ENCODE results near the gene KLHL40. TPM values are rescaled to one million over a fixed set of nuclear protein-coding genes. Genes with fewer than 3 reads are reported as not detected.

Gene KLHL40
- total and polyA plus RNA-seq, 2 donors (not counting 3 experiments of a cell fraction or from before 2014, with no cell fraction given), result not detected

- Histone ChIP-seq H3K4me2 (ENCODE audit: insufficient read depth, low read length) (no peak overlapping the region), H3K4me1 (ENCODE audit: control insufficient read depth, extremely low read depth, insufficient read depth, low read length) (no peaks in the 10 kb centered on the region), H3K9ac (replicated peaks; ENCODE audit: extremely low read depth, insufficient read depth, low read length) (no peak overlapping the region), H4K20me1 (replicated peaks; ENCODE audit: control insufficient read depth, extremely low read depth, insufficient read depth, low read length) (no peaks in the 10 kb centered on the region), H3K27me3 (ENCODE audit: control insufficient read depth in 2 of 2, insufficient read depth in 2 of 2, low read length in 2 of 2) (peaks cover 0 to 3% of the 10 kb centered on the region in 2 experiments), H3K9me1 (replicated peaks; ENCODE audit: control insufficient read depth, extremely low read depth, insufficient read depth, low read length) (no peaks in the 10 kb centered on the region), H3K4me3 (replicated peaks in 1 of 3; ENCODE audit: insufficient read depth in 1 of 3, low read depth in 1 of 3, low read length in 3 of 3) (no peak overlapping the region), H3K27ac (ENCODE audit: insufficient read depth, low read depth, low read length) (no peak overlapping the region), H3K9me3 (replicated peaks; ENCODE audit: control insufficient read depth, insufficient read depth, low read length) (no peaks in the 10 kb centered on the region), H3K36me3 (ENCODE audit: control insufficient read depth in 2 of 2, extremely low read depth in 1 of 2, insufficient read depth in 2 of 2, low read length in 2 of 2) (no peaks in the 10 kb centered on the region), H3K79me2 (ENCODE audit: control insufficient read depth, insufficient read depth, low read length) (no peaks in the 10 kb centered on the region), H2AFZ (ENCODE audit: low read depth, low read length) (no peak overlapping the region)
- intact Hi-C loops (cut with micrococcal nuclease) (no loop called here), dilution Hi-C loops (cut with MboI; ENCODE audit: extremely low pct_ligation_motif_present, low sequenced_read_pairs) (no loop called here)
- TF ChIP-seq FOS (IDR thresholded peaks at IDR 0.05; ENCODE audit: borderline replicate concordance, insufficient read depth, low read length) (no peak), GATA2 (IDR thresholded peaks at IDR 0.05; ENCODE audit: insufficient read depth, insufficient read length, low read depth, low read length) (no peak), POLR2AphosphoS5 (IDR thresholded peaks at IDR 0.05; ENCODE audit: insufficient read depth, low read depth, low read length) (no peak), MYC (IDR thresholded peaks at IDR 0.05; ENCODE audit: low read depth, low read length) (no peak), EZH2 (IDR thresholded peaks at IDR 0.05; ENCODE audit: borderline replicate concordance, low read depth, low read length, severe bottlenecking) (no peak), POLR2A (IDR thresholded peaks at IDR 0.05; ENCODE audit: low read depth, low read length) (no peak), JUN (IDR thresholded peaks at IDR 0.05; ENCODE audit: borderline replicate concordance, insufficient read depth, insufficient read length, low read depth) (no peak)
- TF ChIP-seq, protein P1, sequence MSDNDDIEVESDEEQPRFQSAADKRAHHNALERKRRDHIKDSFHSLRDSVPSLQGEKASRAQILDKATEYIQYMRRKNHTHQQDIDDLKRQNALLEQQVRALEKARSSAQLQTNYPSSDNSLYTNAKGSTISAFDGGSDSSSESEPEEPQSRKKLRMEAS (IDR thresholded peaks at IDR 0.05; ENCODE audit: insufficient read depth, insufficient read length), result no peak
- no peak for FAIRE-seq
- BruUV-seq (replicated peaks), result no TSS peak
- CTCF ChIA-PET, result no interaction called here
- no peak for DNase-seq (ENCODE audit: low read depth, low spot score)
- POLR2A ChIA-PET, result no interaction called here
Measured at GRCh38 chr3:42672515-42672914, 12.8 kb upstream of the KLHL40 start.

- Histone ChIP-seq H3K27me3 (ENCODE audit: control insufficient read depth in 2 of 2, insufficient read depth in 2 of 2, low read length in 2 of 2) (peaks cover 0 to 3% of the 10 kb centered on the region in 2 experiments), H3K9ac (replicated peaks; ENCODE audit: extremely low read depth, insufficient read depth, low read length) (no peak overlapping the region), H3K27ac (ENCODE audit: insufficient read depth, low read depth, low read length) (no peak overlapping the region), H3K4me3 (replicated peaks in 1 of 3; ENCODE audit: insufficient read depth in 1 of 3, low read depth in 1 of 3, low read length in 3 of 3) (no peak overlapping the region), H3K4me1 (ENCODE audit: control insufficient read depth, extremely low read depth, insufficient read depth, low read length) (no peaks in the 10 kb centered on the region), H2AFZ (ENCODE audit: low read depth, low read length) (no peak overlapping the region), H3K9me3 (replicated peaks; ENCODE audit: control insufficient read depth, insufficient read depth, low read length) (no peaks in the 10 kb centered on the region), H3K4me2 (ENCODE audit: insufficient read depth, low read length) (no peak overlapping the region), H4K20me1 (replicated peaks; ENCODE audit: control insufficient read depth, extremely low read depth, insufficient read depth, low read length) (no peaks in the 10 kb centered on the region), H3K79me2 (ENCODE audit: control insufficient read depth, insufficient read depth, low read length) (no peaks in the 10 kb centered on the region), H3K36me3 (ENCODE audit: control insufficient read depth in 2 of 2, extremely low read depth in 1 of 2, insufficient read depth in 2 of 2, low read length in 2 of 2) (no peaks in the 10 kb centered on the region), H3K9me1 (replicated peaks; ENCODE audit: control insufficient read depth, extremely low read depth, insufficient read depth, low read length) (no peaks in the 10 kb centered on the region)
- intact Hi-C loops (cut with micrococcal nuclease) (no loop called here), dilution Hi-C loops (cut with MboI; ENCODE audit: extremely low pct_ligation_motif_present, low sequenced_read_pairs) (no loop called here)
- no TSS peak for BruUV-seq (replicated peaks)
- no peak for DNase-seq (ENCODE audit: low read depth, low spot score)
- FAIRE-seq, result no peak
- CTCF ChIA-PET, result no interaction called here
- TF ChIP-seq GATA2 (IDR thresholded peaks at IDR 0.05; ENCODE audit: insufficient read depth, insufficient read length, low read depth, low read length) (no peak), EZH2 (IDR thresholded peaks at IDR 0.05; ENCODE audit: borderline replicate concordance, low read depth, low read length, severe bottlenecking) (no peak), POLR2AphosphoS5 (IDR thresholded peaks at IDR 0.05; ENCODE audit: insufficient read depth, low read depth, low read length) (no peak), CTCF (IDR thresholded peaks at IDR 0.05; ENCODE audit: extremely low read depth in 1 of 2, insufficient read depth in 1 of 2, low read depth in 1 of 2, low read length in 2 of 2) (no peak), MYC (IDR thresholded peaks at IDR 0.05; ENCODE audit: low read depth, low read length) (no peak), POLR2A (IDR thresholded peaks at IDR 0.05; ENCODE audit: low read depth, low read length) (no peak), JUN (IDR thresholded peaks at IDR 0.05; ENCODE audit: borderline replicate concordance, insufficient read depth, insufficient read length, low read depth) (no peak), FOS (IDR thresholded peaks at IDR 0.05; ENCODE audit: borderline replicate concordance, insufficient read depth, low read length) (no peak)
- TF ChIP-seq, protein P1 (IDR thresholded peaks at IDR 0.05; ENCODE audit: insufficient read depth, insufficient read length), result no peak
- POLR2A ChIA-PET, result no interaction called here
Measured at GRCh38 chr3:42673082-42673481, 12.3 kb upstream of the KLHL40 start.
